ENCODE measurements around the gene TMEM209.

DNA sequence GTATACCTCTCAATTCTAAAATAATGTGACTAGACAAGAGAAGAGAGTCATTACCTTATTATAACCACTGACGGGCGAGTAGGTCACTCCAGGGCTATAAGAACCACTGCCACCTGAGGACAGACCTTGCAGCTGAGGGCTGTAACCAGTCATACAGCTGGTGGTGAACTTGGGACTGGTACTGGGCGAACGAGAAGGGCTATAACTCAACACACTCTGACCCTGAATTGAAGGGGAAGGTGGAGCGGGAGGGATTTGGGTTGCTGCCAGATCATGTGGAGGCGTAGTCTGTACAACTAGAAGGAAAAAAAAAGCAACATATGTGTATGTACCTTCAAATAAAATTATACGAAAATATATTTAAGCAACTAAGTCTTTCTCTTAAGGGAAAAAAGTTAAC lies 3.4 kb downstream of the TMEM209 start:
- TF ChIP-seq, protein P1, sequence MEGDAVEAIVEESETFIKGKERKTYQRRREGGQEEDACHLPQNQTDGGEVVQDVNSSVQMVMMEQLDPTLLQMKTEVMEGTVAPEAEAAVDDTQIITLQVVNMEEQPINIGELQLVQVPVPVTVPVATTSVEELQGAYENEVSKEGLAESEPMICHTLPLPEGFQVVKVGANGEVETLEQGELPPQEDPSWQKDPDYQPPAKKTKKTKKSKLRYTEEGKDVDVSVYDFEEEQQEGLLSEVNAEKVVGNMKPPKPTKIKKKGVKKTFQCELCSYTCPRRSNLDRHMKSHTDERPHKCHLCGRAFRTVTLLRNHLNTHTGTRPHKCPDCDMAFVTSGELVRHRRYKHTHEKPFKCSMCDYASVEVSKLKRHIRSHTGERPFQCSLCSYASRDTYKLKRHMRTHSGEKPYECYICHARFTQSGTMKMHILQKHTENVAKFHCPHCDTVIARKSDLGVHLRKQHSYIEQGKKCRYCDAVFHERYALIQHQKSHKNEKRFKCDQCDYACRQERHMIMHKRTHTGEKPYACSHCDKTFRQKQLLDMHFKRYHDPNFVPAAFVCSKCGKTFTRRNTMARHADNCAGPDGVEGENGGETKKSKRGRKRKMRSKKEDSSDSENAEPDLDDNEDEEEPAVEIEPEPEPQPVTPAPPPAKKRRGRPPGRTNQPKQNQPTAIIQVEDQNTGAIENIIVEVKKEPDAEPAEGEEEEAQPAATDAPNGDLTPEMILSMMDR (IDR thresholded peaks at IDR 0.05; ENCODE audit: poor library complexity, severe bottlenecking): no peak
- TF ChIP-seq RAD21 (conservative IDR thresholded peaks at IDR 0.05): no peak
- TF ChIP-seq, protein P2, sequence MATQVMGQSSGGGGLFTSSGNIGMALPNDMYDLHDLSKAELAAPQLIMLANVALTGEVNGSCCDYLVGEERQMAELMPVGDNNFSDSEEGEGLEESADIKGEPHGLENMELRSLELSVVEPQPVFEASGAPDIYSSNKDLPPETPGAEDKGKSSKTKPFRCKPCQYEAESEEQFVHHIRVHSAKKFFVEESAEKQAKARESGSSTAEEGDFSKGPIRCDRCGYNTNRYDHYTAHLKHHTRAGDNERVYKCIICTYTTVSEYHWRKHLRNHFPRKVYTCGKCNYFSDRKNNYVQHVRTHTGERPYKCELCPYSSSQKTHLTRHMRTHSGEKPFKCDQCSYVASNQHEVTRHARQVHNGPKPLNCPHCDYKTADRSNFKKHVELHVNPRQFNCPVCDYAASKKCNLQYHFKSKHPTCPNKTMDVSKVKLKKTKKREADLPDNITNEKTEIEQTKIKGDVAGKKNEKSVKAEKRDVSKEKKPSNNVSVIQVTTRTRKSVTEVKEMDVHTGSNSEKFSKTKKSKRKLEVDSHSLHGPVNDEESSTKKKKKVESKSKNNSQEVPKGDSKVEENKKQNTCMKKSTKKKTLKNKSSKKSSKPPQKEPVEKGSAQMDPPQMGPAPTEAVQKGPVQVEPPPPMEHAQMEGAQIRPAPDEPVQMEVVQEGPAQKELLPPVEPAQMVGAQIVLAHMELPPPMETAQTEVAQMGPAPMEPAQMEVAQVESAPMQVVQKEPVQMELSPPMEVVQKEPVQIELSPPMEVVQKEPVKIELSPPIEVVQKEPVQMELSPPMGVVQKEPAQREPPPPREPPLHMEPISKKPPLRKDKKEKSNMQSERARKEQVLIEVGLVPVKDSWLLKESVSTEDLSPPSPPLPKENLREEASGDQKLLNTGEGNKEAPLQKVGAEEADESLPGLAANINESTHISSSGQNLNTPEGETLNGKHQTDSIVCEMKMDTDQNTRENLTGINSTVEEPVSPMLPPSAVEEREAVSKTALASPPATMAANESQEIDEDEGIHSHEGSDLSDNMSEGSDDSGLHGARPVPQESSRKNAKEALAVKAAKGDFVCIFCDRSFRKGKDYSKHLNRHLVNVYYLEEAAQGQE (IDR thresholded peaks at IDR 0.05; ENCODE audit: borderline replicate concordance): no peak
